Activated CD4-positive, alpha-beta T cell treated with anti-CD3 and anti-CD28 coated beads, Interleukin-2, Interleukin-4, amounts not matched to agents 100 ng/mL and 50 ng/mL, durations not matched to agents 16 hours and 8 hours (primary cell): Measurements from ENCODE around the gene FAM72B.
"Not testable (repeated sequence)": the region's sequence is repeated elsewhere in the genome, so short reads cannot be mapped to it uniquely, and the experiment has no call there.

Source experiments
- DNase-seq: peaks from one replicate; pipeline ENCODE4 v3.0.0-alpha.2; 2020; ENCODE audit warnings: low spot score

Gene FAM72B

GRCh38 chr1:121184290-121185127 lies at the start of gene FAM72B, which contains the start of gene SRGAP2C:
TSS of gene FAM72B (minus strand) at chr1:121184340. CDS start at chr1:121183489, 851 bp downstream.
TSS of gene SRGAP2C (plus strand) at chr1:121184975. CDS start at chr1:121187447, 2,472 bp downstream.
- DNase-seq: peak; percentile 97

- not testable (repeated sequence) for DNase-seq
Observed at GRCh38 chr1:121232445-121233125, 48.4 kb upstream of the FAM72B start.

DNA sequence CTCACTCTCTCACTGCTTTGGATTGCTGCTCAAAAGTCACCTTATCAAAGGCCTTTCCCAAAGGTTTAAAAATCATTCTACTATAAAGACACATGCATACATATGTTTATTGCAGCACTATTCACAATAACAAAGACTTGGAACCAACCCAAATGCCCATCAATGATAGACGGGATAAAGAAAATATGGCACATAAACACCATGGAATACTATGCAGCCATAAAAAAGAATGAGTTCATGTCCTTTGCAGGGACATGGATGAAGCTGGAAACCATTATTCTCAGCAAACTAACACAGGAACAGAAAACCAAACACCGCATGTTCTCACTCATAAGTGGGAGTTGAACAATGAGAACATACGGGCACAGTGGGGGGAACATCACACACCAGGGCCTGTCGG lies 46.5 kb upstream of the FAM72B start:
- DNase-seq: not testable (repeated sequence)

DNA sequence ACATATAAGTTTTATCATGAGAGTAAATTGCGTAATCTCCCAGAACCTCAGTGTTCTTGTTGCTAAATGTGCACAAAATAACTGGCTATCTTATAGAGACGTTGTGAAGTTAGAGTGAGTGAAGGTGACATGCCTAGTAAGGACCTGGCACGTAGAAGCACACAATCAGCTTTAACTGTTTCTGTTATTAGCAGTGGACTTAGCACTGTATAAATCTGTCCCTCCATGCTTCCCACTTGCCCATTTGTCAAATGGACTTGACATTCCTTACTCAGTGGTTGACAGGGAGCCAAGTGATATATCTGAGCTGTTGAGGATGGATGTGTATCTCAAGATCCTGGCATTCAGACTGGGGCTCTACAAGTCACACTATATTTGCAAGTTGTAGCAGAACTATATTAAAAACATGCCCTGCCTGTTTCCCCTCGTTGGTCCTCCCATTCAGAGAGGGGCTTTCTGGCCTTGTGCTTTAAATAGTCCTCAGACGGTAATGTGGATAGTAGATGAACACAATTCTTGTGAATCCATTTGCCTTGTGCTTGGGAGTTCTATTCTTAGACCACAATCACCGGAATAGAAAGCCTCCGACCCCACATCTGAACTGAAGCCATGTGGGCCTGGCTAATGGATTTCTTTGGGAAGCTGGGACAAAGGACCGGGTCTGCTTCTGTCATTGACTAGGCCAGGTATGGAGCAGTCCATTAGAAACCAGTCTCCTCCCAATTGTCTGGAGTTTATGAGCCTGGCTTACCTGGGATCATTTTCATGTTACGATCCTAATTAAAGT lies 43.6 kb upstream of the FAM72B start:
- not testable (repeated sequence) for DNase-seq

- DNase-seq: not testable (repeated sequence)
Observed at GRCh38 chr1:121226925-121227324, 42.8 kb upstream of the FAM72B start.

GRCh38 chr1:121226295-121226904 lies 42.3 kb upstream of the FAM72B start:
- not testable (repeated sequence) for DNase-seq

DNA sequence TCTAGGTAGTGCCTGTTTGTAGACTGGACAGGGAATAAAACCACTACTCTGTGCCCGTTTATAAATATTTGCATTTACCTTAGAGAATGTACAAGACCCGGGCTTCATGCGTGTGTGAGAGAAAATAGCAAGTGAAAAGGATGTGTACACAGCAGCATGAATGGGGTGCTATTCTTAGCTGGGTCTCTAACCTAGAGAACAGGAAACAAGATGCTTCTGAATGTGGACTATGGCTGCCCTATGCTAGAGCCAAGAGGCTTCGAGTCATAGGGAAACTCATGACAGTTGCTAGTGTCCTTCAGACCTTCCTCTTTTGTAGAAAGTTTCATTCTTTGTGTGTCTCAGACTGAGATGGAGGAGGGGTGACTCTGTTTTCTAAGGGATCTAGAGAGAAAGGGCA lies 40.6 kb upstream of the FAM72B start:
- DNase-seq: not testable (repeated sequence)

- DNase-seq: peak; percentile 55
Observed at GRCh38 chr1:121221770-121222169, 37.6 kb upstream of the FAM72B start.

DNA sequence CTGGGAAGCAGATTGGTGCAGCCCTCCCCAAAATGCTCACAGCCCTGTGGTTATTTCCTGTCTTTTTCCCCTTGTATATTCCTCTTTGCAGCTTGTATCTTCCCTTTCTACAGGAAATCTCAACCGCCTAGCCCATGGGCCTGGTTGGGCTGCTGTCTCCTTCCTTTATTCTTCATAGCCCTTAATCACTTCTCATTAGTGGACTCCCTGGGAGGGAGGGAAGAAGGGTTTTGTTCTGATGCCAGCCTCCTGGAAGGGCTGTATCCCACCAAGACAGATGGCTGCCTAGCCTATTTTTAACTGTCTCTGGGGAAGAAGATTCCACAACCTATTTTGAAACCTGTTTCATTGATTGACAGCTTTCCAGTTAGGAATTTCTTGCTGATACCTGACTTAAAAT lies 32.5 kb upstream of the FAM72B start:
- not testable (repeated sequence) for DNase-seq

DNA sequence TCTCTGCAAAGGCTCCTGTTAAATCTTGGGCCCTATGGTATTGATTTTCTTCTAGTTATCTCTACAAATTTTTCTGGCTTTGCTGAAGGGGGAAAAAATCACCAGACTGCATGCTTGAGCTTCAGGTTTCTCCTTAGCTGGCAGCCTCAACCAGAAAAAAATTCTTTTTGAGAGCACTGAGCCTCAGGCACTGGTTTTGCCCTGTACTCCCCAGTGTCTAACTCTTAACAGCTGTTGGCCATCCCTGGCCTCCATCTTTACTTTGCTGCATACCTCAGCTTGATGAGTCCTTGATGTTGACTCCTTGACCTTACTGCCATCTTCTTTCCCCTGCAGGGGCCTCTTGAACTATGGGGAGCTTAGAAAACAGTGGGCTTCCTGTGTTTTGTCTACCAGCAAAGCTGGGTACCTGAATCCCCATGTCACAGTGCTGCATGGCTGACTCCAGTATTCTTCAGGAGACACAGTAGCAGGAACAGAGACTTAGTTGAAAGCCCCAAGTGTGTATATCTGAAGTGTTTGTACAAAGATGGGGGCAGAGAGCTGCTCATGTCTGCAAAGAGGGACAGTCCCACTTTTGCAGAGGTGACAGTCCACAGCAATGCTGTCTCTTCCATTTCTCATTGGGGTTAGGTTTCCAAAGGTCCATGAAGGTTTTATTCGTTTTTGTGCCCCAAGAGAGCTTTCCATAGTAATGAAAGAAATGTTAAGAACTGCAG lies 31.7 kb upstream of the FAM72B start:
- not testable (repeated sequence) for DNase-seq

GRCh38 chr1:121214544-121215156 lies 30.5 kb upstream of the FAM72B start:
- DNase-seq: not testable (repeated sequence)

- DNase-seq: not testable (repeated sequence)
Observed at GRCh38 chr1:121213491-121213890, 29.4 kb upstream of the FAM72B start.

GRCh38 chr1:121210778-121211177 lies 26.6 kb upstream of the FAM72B start:
- not testable (repeated sequence) for DNase-seq

GRCh38 chr1:121208375-121208774 lies 24.2 kb upstream of the FAM72B start:
- DNase-seq: not testable (repeated sequence)

DNA sequence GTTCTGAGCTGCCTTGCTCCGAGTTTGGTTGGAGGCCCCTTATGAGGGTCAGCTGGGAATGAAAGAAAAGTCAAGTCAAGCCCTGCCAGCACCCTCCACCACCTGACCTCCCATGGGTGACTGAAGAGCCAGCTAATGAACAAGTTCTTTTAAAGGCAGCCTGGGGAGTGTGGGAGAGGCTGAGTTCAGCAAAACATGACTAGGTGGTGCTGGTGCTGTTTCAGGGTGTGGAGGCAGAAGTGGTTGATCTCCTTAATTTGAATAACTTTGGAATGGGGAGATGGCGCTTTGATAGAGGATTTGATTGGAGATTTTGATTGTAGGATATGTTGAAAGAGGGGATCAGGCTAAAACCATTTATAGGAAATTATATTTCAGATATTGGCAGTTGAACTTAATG lies 23.2 kb upstream of the FAM72B start:
- DNase-seq: not testable (repeated sequence)

DNA sequence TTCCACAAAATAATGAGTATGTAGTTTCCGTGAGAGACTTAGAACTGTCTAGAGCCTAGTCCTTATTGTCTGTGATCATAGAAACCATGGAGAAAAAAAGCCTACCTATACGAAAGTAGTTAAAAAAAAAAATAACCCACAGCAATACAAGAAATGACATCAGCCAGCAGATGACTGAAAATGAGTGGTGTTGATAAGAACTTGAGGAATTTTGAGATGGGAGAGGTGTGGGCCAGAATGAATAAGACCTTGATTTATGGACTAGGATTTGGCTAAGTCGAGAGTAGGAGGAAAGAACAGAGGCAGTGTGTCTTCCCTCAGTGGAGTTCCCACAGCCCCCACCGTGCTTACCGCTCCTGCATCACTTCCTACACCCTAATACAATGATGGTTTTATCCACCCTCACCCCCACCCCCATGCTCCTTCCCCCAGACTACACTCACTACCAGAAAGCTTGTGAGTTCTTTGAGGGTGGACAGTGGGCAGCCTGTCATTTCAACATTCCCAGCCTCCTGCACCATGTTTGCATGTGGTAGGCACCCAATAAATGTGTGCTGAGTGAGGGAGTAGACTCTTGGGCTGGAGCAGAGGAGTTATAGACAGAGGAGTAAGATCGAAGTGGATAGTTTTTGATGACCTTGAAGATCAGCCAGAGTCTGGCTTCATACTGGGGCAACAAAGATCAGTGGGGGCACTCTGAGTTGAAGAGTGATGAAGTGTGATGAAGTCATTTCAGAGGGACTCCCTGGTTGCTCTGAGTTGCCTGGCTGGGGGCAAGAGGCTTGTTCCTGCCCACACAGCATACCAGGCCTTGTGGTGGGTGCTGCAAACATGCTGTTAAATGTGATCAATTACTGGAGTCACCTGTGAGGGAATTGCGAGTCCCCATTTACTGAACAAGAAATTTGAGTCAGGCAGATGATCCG lies 21.9 kb upstream of the FAM72B start:
- not testable (repeated sequence) for DNase-seq

GRCh38 chr1:121202986-121203385 lies 18.8 kb upstream of the FAM72B start:
- not testable (repeated sequence) for DNase-seq

GRCh38 chr1:121200985-121201981 lies 17.1 kb upstream of the FAM72B start:
- not testable (repeated sequence) for DNase-seq
